IMR-90 (cell line): ENCODE results near the gene IGFBP7. TPM values are rescaled to one million over a fixed set of nuclear protein-coding genes. Genes with fewer than 3 reads are reported as not detected.

Experiments used
- ATAC-seq: fragments of 200-7000 bp; cut with Tn5 transposase; 2 replicates; pipeline ENCODE4 v1.9.1; 2020; ENCODE audit warnings: low read depth, mild to moderate bottlenecking, moderate library complexity
- BruUV-seq: library from RNA; stranded (reverse); fragments of 400-500 nt; replicated peaks from 2 replicates; lab custom pipeline; 2021; lab: Mats Ljungman, UMichigan
- CTCF ChIA-PET: fragments of 300-600 bp; formaldehyde crosslinking; extraction: SDS; loops from one replicate; lab custom pipeline; 2021; ENCODE audit warnings: antibody characterized with exemption; lab: Yijun Ruan, JAX
- POLR2A ChIA-PET: fragments of 300-600 bp; sonication (Branson Sonifier 250); formaldehyde crosslinking; loops from one replicate; lab custom pipeline; 2022; ENCODE audit warnings: antibody characterized with exemption; ENCODE audit not compliant: unreplicated experiment; lab: Charles Lee
- DNase-seq: peaks from one replicate; pipeline ENCODE4 v3.0.0; 2013
- H2AFZ ChIP-seq: replicated peaks from 2 replicates; pipeline ENCODE3; 2013; ENCODE audit warnings: low read length, mild to moderate bottlenecking; ENCODE audit not compliant: poor library complexity
- H2AK5ac ChIP-seq: 2 replicates; pipeline ENCODE4 v1.6.1; 2013; ENCODE audit warnings: low read depth, low read length, inconsistent platforms
- H2AK9ac ChIP-seq: replicated peaks from 2 replicates; pipeline ENCODE3; 2013; ENCODE audit warnings: mild to moderate bottlenecking, low read depth, low read length, moderate library complexity; ENCODE audit not compliant: poor library complexity
- H2BK120ac ChIP-seq: 2 replicates; pipeline ENCODE4 v1.6.1; 2013; ENCODE audit warnings: low read depth, low read length, inconsistent platforms
- H2BK15ac ChIP-seq: 3 replicates; pipeline ENCODE4 v1.6.1; 2013; ENCODE audit warnings: low read depth, low read length, inconsistent platforms
- H2BK20ac ChIP-seq: 2 replicates; pipeline ENCODE4 v1.6.1; 2013; ENCODE audit warnings: low read depth, mild to moderate bottlenecking, inconsistent platforms, low read length, moderate library complexity
- H2BK5ac ChIP-seq: 2 replicates; pipeline ENCODE4 v1.6.1; 2013; ENCODE audit warnings: mild to moderate bottlenecking, low read depth, low read length, inconsistent platforms; ENCODE audit not compliant: poor library complexity, severe bottlenecking
- H3K14ac ChIP-seq: replicated peaks from 2 replicates; pipeline ENCODE4 v1.6.1; 2013; ENCODE audit warnings: low read depth, low read length, inconsistent platforms
- H3K18ac ChIP-seq: 2 replicates; pipeline ENCODE4 v1.6.1; 2013; ENCODE audit warnings: low read depth, low read length, control low read depth
- H3K23ac ChIP-seq: 2 replicates; pipeline ENCODE4 v1.6.1; 2013; ENCODE audit warnings: low read depth, low read length, inconsistent platforms
- H3K27ac ChIP-seq: 2 replicates; pipeline ENCODE4 v1.5.1; 2013; ENCODE audit warnings: mild to moderate bottlenecking, control low read depth, low read length; ENCODE audit not compliant: insufficient read depth
- H3K27me3 ChIP-seq: 2 replicates; pipeline ENCODE4 v1.6.1; 2013; ENCODE audit warnings: low read length; ENCODE audit not compliant: control insufficient read depth, insufficient read depth
- H3K36me3 ChIP-seq: 2 replicates; pipeline ENCODE4 v1.6.1; 2013; ENCODE audit warnings: low read length, mixed read lengths; ENCODE audit not compliant: control insufficient read depth, insufficient read depth
- H3K4ac ChIP-seq: 2 replicates; pipeline ENCODE4 v1.6.1; 2013; ENCODE audit warnings: low read depth, low read length, inconsistent platforms
- H3K4me1 ChIP-seq: 2 replicates; pipeline ENCODE4 v1.6.1; 2013; ENCODE audit warnings: low read length, mixed read lengths; ENCODE audit not compliant: control insufficient read depth, insufficient read depth
- H3K4me2 ChIP-seq: 2 replicates; pipeline ENCODE4 v1.6.1; 2013; ENCODE audit warnings: low read depth, mild to moderate bottlenecking, control low read depth, low read length, moderate library complexity
- H3K4me3 ChIP-seq: 2 replicates; pipeline ENCODE4 v1.5.1; 2013; ENCODE audit warnings: low read depth, mild to moderate bottlenecking, control low read depth, low read length, moderate library complexity; ENCODE audit not compliant: insufficient read depth
- H3K56ac ChIP-seq: 2 replicates; pipeline ENCODE4 v1.6.1; 2013; ENCODE audit warnings: low read length, inconsistent platforms; ENCODE audit not compliant: insufficient read depth; ENCODE audit errors: extremely low read depth
- H3K79me1 ChIP-seq, 2 experiments: 2 replicates each; pipeline ENCODE4 v1.6.1; 2013; ENCODE audit warnings: low read length in 2 of 2, inconsistent platforms in 1 of 2, low read depth in 1 of 2
- H3K9ac ChIP-seq: 2 replicates; pipeline ENCODE4 v1.6.1; 2013; ENCODE audit warnings: low read depth, low read length, control low read depth
- H3K9me1 ChIP-seq: 2 replicates; pipeline ENCODE4 v1.6.1; 2013; ENCODE audit warnings: low read length, inconsistent platforms; ENCODE audit not compliant: insufficient read depth
- H3K9me3 ChIP-seq: 2 replicates; pipeline ENCODE4 v1.6.1; 2013; ENCODE audit warnings: low read length; ENCODE audit not compliant: control insufficient read depth, insufficient read depth
- H4K20me1 ChIP-seq: 2 replicates; pipeline ENCODE4 v1.6.1; 2013; ENCODE audit warnings: low read length, inconsistent platforms; ENCODE audit not compliant: insufficient read depth
- H4K5ac ChIP-seq: 2 replicates; pipeline ENCODE4 v1.6.1; 2013; ENCODE audit warnings: mild to moderate bottlenecking, low read depth, low read length, control low read depth
- H4K8ac ChIP-seq, 2 experiments: 2 replicates each; pipeline ENCODE4 v1.6.1; 2013; ENCODE audit warnings: low read depth in 2 of 2, low read length in 2 of 2, control low read depth in 1 of 2, inconsistent platforms in 1 of 2
- H4K91ac ChIP-seq: 2 replicates; pipeline ENCODE4 v1.6.1; 2013; ENCODE audit warnings: low read depth, low read length, inconsistent platforms; ENCODE audit not compliant: insufficient read depth
- BHLHE40 ChIP-seq: fragments of 150-350 bp; IDR thresholded peaks from 2 replicates; pipeline ENCODE4 v1.6.1; 2016; ENCODE audit warnings: mild to moderate bottlenecking, low read depth, low read length
- CEBPB ChIP-seq: IDR thresholded peaks from 2 replicates; pipeline ENCODE4 v1.6.1; 2012; ENCODE audit warnings: low read depth, low read length, improper control_type of control experiment
- CTCF ChIP-seq: conservative IDR thresholded peaks from 2 replicates; pipeline ENCODE4 v1.5.1; 2012; ENCODE audit warnings: mild to moderate bottlenecking, low read depth, low read length, improper control_type of control experiment
- ELK1 ChIP-seq: fragments of 150-350 bp; IDR thresholded peaks from 2 replicates; pipeline ENCODE4 v1.6.1; 2016; ENCODE audit warnings: low read depth, mild to moderate bottlenecking, low read length, moderate library complexity, borderline replicate concordance
- FOS ChIP-seq: fragments of 150-350 bp; IDR thresholded peaks from 2 replicates; pipeline ENCODE4 v1.6.1; 2016; ENCODE audit warnings: low read depth, low read length
- NFE2L2 ChIP-seq: fragments of 150-350 bp; IDR thresholded peaks from 2 replicates; pipeline ENCODE4 v1.6.1; 2016; ENCODE audit warnings: low read depth, mild to moderate bottlenecking, low read length
- POLR2A ChIP-seq: IDR thresholded peaks from 2 replicates; pipeline ENCODE4 v1.6.1; 2012; ENCODE audit warnings: mild to moderate bottlenecking, low read depth, low read length
- RAD21 ChIP-seq: IDR thresholded peaks from 2 replicates; pipeline ENCODE4 v1.6.1; 2012; ENCODE audit warnings: low read length, improper control_type of control experiment
- RCOR1 ChIP-seq: IDR thresholded peaks from 2 replicates; pipeline ENCODE4 v1.6.1; 2012; ENCODE audit warnings: mild to moderate bottlenecking, low read length, improper control_type of control experiment; ENCODE audit not compliant: insufficient replicate concordance
- RFX5 ChIP-seq: IDR thresholded peaks from 2 replicates; pipeline ENCODE4 v1.8.0; 2012; ENCODE audit warnings: low read depth, mild to moderate bottlenecking, low read length, moderate library complexity
- USF2 ChIP-seq: fragments of 150-350 bp; IDR thresholded peaks from 2 replicates; pipeline ENCODE4 v1.6.1; 2017; ENCODE audit warnings: mild to moderate bottlenecking, antibody characterized with exemption, low read length, low read depth
- WGBS, 2 experiments: methylation state at CpG; one replicate each; pipeline versions ENCODE4 v1.1.5 to v1.1.7; 2013; ENCODE audit warnings: missing lambda C conversion rate in 2 of 2; ENCODE audit not compliant: insufficient read length in 1 of 2; ENCODE audit errors: extremely low coverage in 2 of 2; 5-methylcytosine and 5-hydroxymethylcytosine counted together
- dilution Hi-C: fragments of 300-500 bp; cut with HindIII; formaldehyde crosslinking; loops from one replicate; pipeline ENCODE4 v1.14.3; 2018; ENCODE audit warnings: low sequenced_read_pairs; ENCODE audit not compliant: unreplicated experiment
- in situ Hi-C: fragments of 300-500 bp; cut with MboI; formaldehyde crosslinking; loops from 3 replicates; pipeline ENCODE4 v1.14.3; 2019; ENCODE audit warnings: low sequenced_read_pairs, inconsistent platforms, mixed read lengths
- intact Hi-C: fragments of 100-400 bp; cut with micrococcal nuclease; formaldehyde crosslinking; loops from 2 replicates; pipeline ENCODE4 v1.10.0; 2022
- polyA plus RNA-seq, 3 experiments: library from polyadenylated mRNA; depleted of rRNA; stranded (reverse); fragments of >200 nt; gene quantifications; 2 replicates each; pipeline ENCODE4 v1.2.3, GENCODE V29; 2012; ENCODE audit warnings: low replicate concordance in 1 of 3
- total RNA-seq: library from RNA; depleted of rRNA; stranded (reverse); fragments of >200 nt; gene quantifications from 2 replicates; pipeline ENCODE4 v1.2.3, GENCODE V29; 2012

The IGFBP7 gene
- total and polyA plus RNA-seq, 2 of the 4 experiments (the other 2 are of a cell fraction) = 33.2 to 267 TPM

- TF ChIP-seq CTCF = no peak
Observed at GRCh38 chr4:57064811-57065711, 45.1 kb downstream of the IGFBP7 start (continued).

GRCh38 chr4:57064120-57064519 is 46.1 kb downstream of the IGFBP7 start:
- peak overlapping the region; percentile 45; the same call in 1 of the 3 replicates for H2BK15ac ChIP-seq
- H3K4ac ChIP-seq = peak overlapping the region; percentile 84
- peaks cover 3 to 71% of the 10 kb centered on the region in 2 experiments for H3K79me1 ChIP-seq
- peak overlapping the region; percentile 70; the same call in 1 of the 2 replicates for H2AK5ac ChIP-seq
- H3K27me3 ChIP-seq = no peaks in the 10 kb centered on the region
- H2BK20ac ChIP-seq = peak overlapping the region; percentile 57; the same call in 1 of the 2 replicates
- H3K9me3 ChIP-seq = no peaks in the 10 kb centered on the region
- peak overlapping the region; percentile 26 to 62; a peak in 2 of 4 replicates for H4K8ac ChIP-seq
- no CpG with 5 or more reads among the region's 2 CpGs for WGBS, 2 experiments
- H3K23ac ChIP-seq = peak overlapping the region; percentile 29; the same call in 1 of the 2 replicates
- H3K14ac ChIP-seq = peak overlapping the region; percentile 79
- intact Hi-C loops (no loop called here), dilution Hi-C loops (no loop called here), in situ Hi-C loops (no loop called here)
- no peak for DNase-seq
- H3K27ac ChIP-seq = peak overlapping the region; percentile 79
- H3K36me3 ChIP-seq = no peaks in the 10 kb centered on the region
- H3K4me2 ChIP-seq = no peak overlapping the region
- H2AFZ ChIP-seq = no peak overlapping the region
- no TSS peak for BruUV-seq
- H2BK5ac ChIP-seq = peak overlapping the region; percentile 81
- H2AK9ac ChIP-seq = no peak overlapping the region
- ChIA-PET CTCF (interaction anchor here (0.9 kb wide), 1 partner anchor 99 kb away, joined by 4 read pairs; no protein-coding TSS in a partner anchor), POLR2A (no interaction called here)
- peak overlapping the region; percentile 45 for H4K5ac ChIP-seq
- peaks cover 29% of the 10 kb centered on the region for H3K4me1 ChIP-seq
- H4K91ac ChIP-seq = peak overlapping the region; percentile 83
- 0 out of 2 replicates have a peak overlapping the region, but pooled peaks have one; percentile 22 for H3K56ac ChIP-seq
- H3K9me1 ChIP-seq = peaks cover 20% of the 10 kb centered on the region
- H4K20me1 ChIP-seq = peaks cover 6% of the 10 kb centered on the region
- peak overlapping the region; percentile 43; the same call in 1 of the 2 replicates for H3K18ac ChIP-seq
- H3K4me3 ChIP-seq = no peak overlapping the region
- H3K9ac ChIP-seq = peak overlapping the region; percentile 35; the same call in 1 of the 2 replicates
- peak overlapping the region; percentile 77 for H2BK120ac ChIP-seq
- no peak for ATAC-seq
- TF ChIP-seq NFE2L2 = no peak
- TF ChIP-seq RAD21 = no peak
- TF ChIP-seq FOS = no peak
- TF ChIP-seq POLR2A = no peak; the same call in 1 of the 2 replicates
- TF ChIP-seq USF2 = no peak
- no peak for TF ChIP-seq RCOR1
- no peak for TF ChIP-seq CEBPB
- no peak for TF ChIP-seq RFX5
- no peak for TF ChIP-seq ELK1
- no peak for TF ChIP-seq BHLHE40
